Gastroesophageal sphincter (tissue), 4 donors: ENCODE results near the gene IRF6. TPM values are rescaled to one million over a fixed set of nuclear protein-coding genes. Genes with fewer than 3 reads are reported as not detected.

Experiments
- ATAC-seq: fragments of 150-250 bp; one replicate; pipeline ENCODE4 v1.9.1; 2016; ENCODE audit warnings: mild to moderate bottlenecking, moderate library complexity
- H3K27ac ChIP-seq, 4 donors: fragments of 200-600 bp; sonication (generic) in 3 of 4; 1 replicate in 3 of 4; 2 replicates in 1 of 4; pipeline ENCODE4 v1.5.1; 2016 to 2019
- H3K27me3 ChIP-seq: fragments of 200-600 bp; sonication (generic); one replicate; pipeline ENCODE4 v1.5.1; 2019
- H3K36me3 ChIP-seq, 2 donors: fragments of 200-600 bp; sonication (generic); one replicate each; pipeline ENCODE4 v1.5.1; 2019; ENCODE audit warnings: control low read depth in 1 of 2
- H3K4me1 ChIP-seq, 3 donors: fragments of 200-600 bp; sonication (generic); 1 replicate in 2 of 3; 2 replicates in 1 of 3; pipeline ENCODE4 v1.5.1; 2016 to 2019; ENCODE audit warnings: control low read depth in 2 of 3
- H3K4me3 ChIP-seq, 2 donors: fragments of 200-600 bp; sonication (generic); one replicate each; pipeline ENCODE4 v1.5.1; 2019; ENCODE audit warnings: mild to moderate bottlenecking in 1 of 2, moderate library complexity in 1 of 2
- H3K9me3 ChIP-seq, 3 donors: fragments of 200-600 bp; sonication (generic); one replicate each; pipeline ENCODE4 v1.5.1; 2017 to 2019; ENCODE audit warnings: control low read depth in 2 of 3
- EP300 ChIP-seq: sonication (generic); formaldehyde crosslinking; IDR thresholded peaks from one replicate; pipeline ENCODE4 v1.6.1; 2017; ENCODE audit warnings: antibody characterized with exemption, mild to moderate bottlenecking
- POLR2A ChIP-seq, 2 donors: fragments of 450-650 bp; IDR thresholded peaks; one replicate each; pipeline ENCODE4 v1.6.1; 2017; ENCODE audit warnings: antibody characterized with exemption in 2 of 2, mild to moderate bottlenecking in 2 of 2, moderate library complexity in 1 of 2
- POLR2AphosphoS5 ChIP-seq: sonication (generic); formaldehyde crosslinking; IDR thresholded peaks from one replicate; pipeline ENCODE4 v1.6.1; 2017; ENCODE audit warnings: antibody characterized with exemption
- WGBS, 2 donors: methylation state at CpG; one replicate each; pipeline ENCODE4 v1.1.5; 2018; ENCODE audit warnings: low coverage in 1 of 2; 5-methylcytosine and 5-hydroxymethylcytosine counted together
- total RNA-seq, 4 donors: library from RNA; depleted of rRNA; stranded (reverse); fragments of >200 nt; gene quantifications; one replicate each; pipeline ENCODE4 v1.1.0, GENCODE V29; 2016
- TF ChIP-seq, protein P1 (sequence below), 4 experiments: fragments of 200-600 bp in 2 of 4; fragments of 450-650 bp in 2 of 4; sonication (generic) in 1 of 4; IDR thresholded peaks; one replicate each; pipeline ENCODE4 v1.5.1; 2017 to 2019; ENCODE audit warnings: antibody characterized with exemption in 4 of 4, mild to moderate bottlenecking in 2 of 4, moderate library complexity in 2 of 4

Gene IRF6
- 1 to 10 TPM; 1.2 to 6.8 (median 2.8) TPM for total RNA-seq

GRCh38 chr1:209805875-209806760 lies at the start of gene IRF6:
TSS of gene IRF6 (minus strand) at chr1:209806142. CDS start at chr1:209801413, 4,729 bp downstream.
- no peaks in the 10 kb centered on the region for H3K9me3 ChIP-seq
- WGBS, 2 donors = 22 to 24% methylated on average over 2 of the region's 46 CpGs
- TF ChIP-seq, protein P1, sequence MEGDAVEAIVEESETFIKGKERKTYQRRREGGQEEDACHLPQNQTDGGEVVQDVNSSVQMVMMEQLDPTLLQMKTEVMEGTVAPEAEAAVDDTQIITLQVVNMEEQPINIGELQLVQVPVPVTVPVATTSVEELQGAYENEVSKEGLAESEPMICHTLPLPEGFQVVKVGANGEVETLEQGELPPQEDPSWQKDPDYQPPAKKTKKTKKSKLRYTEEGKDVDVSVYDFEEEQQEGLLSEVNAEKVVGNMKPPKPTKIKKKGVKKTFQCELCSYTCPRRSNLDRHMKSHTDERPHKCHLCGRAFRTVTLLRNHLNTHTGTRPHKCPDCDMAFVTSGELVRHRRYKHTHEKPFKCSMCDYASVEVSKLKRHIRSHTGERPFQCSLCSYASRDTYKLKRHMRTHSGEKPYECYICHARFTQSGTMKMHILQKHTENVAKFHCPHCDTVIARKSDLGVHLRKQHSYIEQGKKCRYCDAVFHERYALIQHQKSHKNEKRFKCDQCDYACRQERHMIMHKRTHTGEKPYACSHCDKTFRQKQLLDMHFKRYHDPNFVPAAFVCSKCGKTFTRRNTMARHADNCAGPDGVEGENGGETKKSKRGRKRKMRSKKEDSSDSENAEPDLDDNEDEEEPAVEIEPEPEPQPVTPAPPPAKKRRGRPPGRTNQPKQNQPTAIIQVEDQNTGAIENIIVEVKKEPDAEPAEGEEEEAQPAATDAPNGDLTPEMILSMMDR (IDR thresholded peaks at IDR 0.05) = no peak
- TF ChIP-seq POLR2A (IDR thresholded peaks at IDR 0.05) = peak in 1 of 2 donors; percentile 17
- H3K4me3 ChIP-seq = peak within 1 kb of the TSS; percentile 0 to 50
- H3K27me3 ChIP-seq = no peaks in the 10 kb centered on the region
- ATAC-seq = peak; percentile 77
- H3K4me1 ChIP-seq = peaks cover 0 to 25% (median 0%) of the 10 kb centered on the region in 3 donors
- H3K36me3 ChIP-seq = no peaks in the 10 kb centered on the region
- peak within 1 kb of the TSS in 1 of 4 donors; percentile 29 for H3K27ac ChIP-seq

DNA sequence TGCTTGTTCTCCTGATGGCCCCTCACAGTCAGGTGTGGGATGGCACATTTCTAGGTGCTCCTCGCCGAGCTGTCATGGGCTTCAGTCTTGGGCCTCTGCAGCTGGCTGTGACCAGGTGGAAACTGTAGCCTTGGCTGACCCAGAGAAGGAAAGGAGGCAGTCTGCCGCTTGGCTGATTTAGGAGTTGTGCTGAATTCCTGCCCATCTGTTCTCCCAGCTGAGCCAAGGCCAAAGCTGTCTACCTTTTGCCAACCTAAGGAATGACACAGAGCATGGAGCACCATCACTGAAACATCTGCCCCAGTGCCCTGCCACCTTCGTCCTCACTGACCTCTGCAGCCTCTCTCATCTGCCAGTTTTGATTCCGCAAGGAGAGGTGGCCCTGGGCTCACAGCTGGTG lies 49.7 kb upstream of the IRF6 start:
- no peaks in the 10 kb centered on the region for H3K27me3 ChIP-seq
- H3K9me3 ChIP-seq = no peaks in the 10 kb centered on the region
- WGBS, 2 donors = 80 to 88% methylated on average over 1 to 3 of the region's 5 CpGs
- no peak overlapping the region for H3K4me3 ChIP-seq
- H3K27ac ChIP-seq = no peak overlapping the region
- no peaks in the 10 kb centered on the region for H3K4me1 ChIP-seq
- no peak for TF ChIP-seq EP300
- peaks cover 0 to 43% of the 10 kb centered on the region in 2 donors for H3K36me3 ChIP-seq
- ATAC-seq = no peak

DNA sequence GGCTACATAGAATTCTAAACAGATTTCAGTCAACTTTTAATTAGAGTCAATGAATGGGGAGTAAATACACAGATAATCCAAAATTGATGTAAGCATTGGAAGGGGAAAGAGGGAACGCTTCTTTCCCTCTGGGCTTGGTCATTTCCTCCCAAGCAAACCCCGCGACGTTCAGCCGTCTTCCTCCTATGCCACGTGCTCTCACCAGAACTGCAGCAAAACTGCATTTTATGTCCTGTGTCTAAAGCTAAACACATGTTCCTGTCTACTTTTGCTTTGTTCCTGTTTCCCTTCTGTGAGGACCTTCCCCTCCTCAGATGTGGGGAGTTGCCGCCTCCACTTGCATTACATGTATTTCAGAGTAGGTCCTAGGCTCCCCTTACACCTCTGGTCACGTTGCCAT lies 49.1 kb upstream of the IRF6 start:
- no peaks in the 10 kb centered on the region for H3K4me1 ChIP-seq
- H3K4me3 ChIP-seq = no peak overlapping the region
- H3K27ac ChIP-seq = no peak overlapping the region
- TF ChIP-seq POLR2A (IDR thresholded peaks at IDR 0.05) = no peak
- TF ChIP-seq POLR2AphosphoS5 = no peak
- TF ChIP-seq, protein P1 (IDR thresholded peaks at IDR 0.05) = no peak
- no peak for TF ChIP-seq EP300
- H3K27me3 ChIP-seq = no peaks in the 10 kb centered on the region
- H3K9me3 ChIP-seq = no peaks in the 10 kb centered on the region
- H3K36me3 ChIP-seq = peaks cover 0 to 50% of the 10 kb centered on the region in 2 donors
- ATAC-seq = no peak
- 35 to 83% methylated on average over 4 to 6 of the region's 8 CpGs for WGBS, 2 donors

DNA sequence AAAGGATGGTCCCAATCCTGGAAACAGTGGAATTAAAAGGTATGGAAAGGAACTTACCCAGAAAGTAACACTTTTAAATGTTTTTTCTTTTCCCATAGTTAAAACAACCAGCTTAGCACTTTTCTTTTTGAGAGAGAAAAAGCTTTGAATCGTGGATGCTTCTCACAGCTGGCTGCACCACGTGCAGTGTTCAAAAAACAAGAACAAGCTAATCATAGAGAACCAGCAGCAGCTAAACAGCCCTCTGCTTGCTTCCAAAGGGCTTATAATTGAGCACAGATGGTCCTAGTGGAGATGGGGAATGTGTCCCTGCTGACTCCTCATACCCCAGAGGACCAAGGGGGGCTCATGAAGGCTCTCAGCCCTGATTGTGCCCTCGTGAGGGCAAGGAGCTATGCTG lies 48.3 kb upstream of the IRF6 start:
- TF ChIP-seq POLR2A (IDR thresholded peaks at IDR 0.05) = no peak
- TF ChIP-seq, protein P1 (IDR thresholded peaks at IDR 0.05) = no peak
- TF ChIP-seq EP300 = no peak
- no peak for TF ChIP-seq POLR2AphosphoS5
- Histone ChIP-seq H3K27me3 (no peaks in the 10 kb centered on the region), H3K4me3 (no peak overlapping the region), H3K36me3 (peaks cover 0 to 58% of the 10 kb centered on the region in 2 donors), H3K4me1 (no peaks in the 10 kb centered on the region), H3K27ac (no peak overlapping the region), H3K9me3 (no peaks in the 10 kb centered on the region)
- WGBS, 2 donors = 81 to 100% methylated on average over 2 to 3 of the region's 3 CpGs
- ATAC-seq = no peak

DNA sequence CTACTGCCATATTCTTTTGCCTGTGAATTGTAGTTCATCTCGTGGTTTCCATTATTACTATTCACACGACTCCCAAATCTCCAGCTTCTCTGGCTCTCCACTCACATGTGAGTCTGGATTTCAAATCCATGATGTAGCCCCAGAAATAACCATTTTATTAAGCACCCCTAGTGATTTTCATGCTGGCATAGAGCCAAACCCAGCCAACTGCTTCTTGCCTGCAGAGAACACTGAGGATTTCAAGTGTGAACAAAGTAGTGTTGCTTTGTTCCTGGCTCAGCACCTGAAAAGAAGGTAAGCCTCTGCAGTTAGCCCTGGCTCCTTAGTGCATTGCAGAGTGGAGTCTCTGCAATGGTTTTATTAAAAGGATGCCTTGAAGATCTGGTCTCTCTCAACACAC lies 47.7 kb upstream of the IRF6 start:
- Histone ChIP-seq H3K36me3 (peaks cover 0 to 63% of the 10 kb centered on the region in 2 donors), H3K27ac (no peak overlapping the region), H3K27me3 (no peaks in the 10 kb centered on the region), H3K4me1 (no peaks in the 10 kb centered on the region), H3K4me3 (no peak overlapping the region), H3K9me3 (no peaks in the 10 kb centered on the region)
- no peak for TF ChIP-seq POLR2AphosphoS5
- TF ChIP-seq EP300 = no peak
- no peak for TF ChIP-seq POLR2A (IDR thresholded peaks at IDR 0.05)
- TF ChIP-seq, protein P1 (IDR thresholded peaks at IDR 0.05) = no peak
- ATAC-seq = no peak
- WGBS, 2 donors = 90 to 96% methylated on average over 2 of the region's 2 CpGs
